Heart left ventricle (tissue), 13 donors: ENCODE results near the gene ASPA.

Experiments
- POLR2A ChIP-seq, 2 donors: fragments of 450-650 bp; IDR thresholded peaks; one replicate each; pipeline ENCODE4 v1.6.1; 2017; ENCODE audit warnings: antibody characterized with exemption in 2 of 2, mild to moderate bottlenecking in 2 of 2, moderate library complexity in 2 of 2
- TF ChIP-seq, protein P1 (sequence below), 12 donors: fragments of 200-600 bp; sonication (generic) in 4 of 12; IDR thresholded peaks; one replicate each; pipeline versions ENCODE4 v1.5.0 to v1.8.0; 2018 to 2022; ENCODE audit warnings: antibody characterized with exemption in 12 of 12, mild to moderate bottlenecking in 5 of 12
- donor health status: ischemic (EF 13 %, LVEDD 7.1; RV severe dilation, severe dysfunction).
- donor health status: DM: no; HTN: yes; CAD: no.
- donor health status: DM: no; HTN: no; CAD: no.
- donor health status: ischemic (EF 25% LVEDD 6.9; RV normal size, moderate dysfunction).
- donor health status: ischemic (EF 25% LVEDD 5.7; RV mildly dilated, moderate dysfunction).
- donor health status: ischemic (EF 35%, LVEDD 5.7; RV mildly dilated, moderate dysfunction).
- donor health status: nonischemic (EF 11% LVEDD 7.7; RV severe dilation, severe dysfunction).
- donor health status: DM: yes; HTN: yes; CAD: no.
- donor health status: PGD.
- donor health status: ischemic (EF 29% LVEDD 5.4; RV normal size, mild dysfunction).
- donor health status: nonischemic (EF 23%, LVEDD 6.1; RV moderate dilation, normal function).

- TF ChIP-seq, protein P1, sequence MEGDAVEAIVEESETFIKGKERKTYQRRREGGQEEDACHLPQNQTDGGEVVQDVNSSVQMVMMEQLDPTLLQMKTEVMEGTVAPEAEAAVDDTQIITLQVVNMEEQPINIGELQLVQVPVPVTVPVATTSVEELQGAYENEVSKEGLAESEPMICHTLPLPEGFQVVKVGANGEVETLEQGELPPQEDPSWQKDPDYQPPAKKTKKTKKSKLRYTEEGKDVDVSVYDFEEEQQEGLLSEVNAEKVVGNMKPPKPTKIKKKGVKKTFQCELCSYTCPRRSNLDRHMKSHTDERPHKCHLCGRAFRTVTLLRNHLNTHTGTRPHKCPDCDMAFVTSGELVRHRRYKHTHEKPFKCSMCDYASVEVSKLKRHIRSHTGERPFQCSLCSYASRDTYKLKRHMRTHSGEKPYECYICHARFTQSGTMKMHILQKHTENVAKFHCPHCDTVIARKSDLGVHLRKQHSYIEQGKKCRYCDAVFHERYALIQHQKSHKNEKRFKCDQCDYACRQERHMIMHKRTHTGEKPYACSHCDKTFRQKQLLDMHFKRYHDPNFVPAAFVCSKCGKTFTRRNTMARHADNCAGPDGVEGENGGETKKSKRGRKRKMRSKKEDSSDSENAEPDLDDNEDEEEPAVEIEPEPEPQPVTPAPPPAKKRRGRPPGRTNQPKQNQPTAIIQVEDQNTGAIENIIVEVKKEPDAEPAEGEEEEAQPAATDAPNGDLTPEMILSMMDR (IDR thresholded peaks at IDR 0.05), result no peak
- no peak for TF ChIP-seq POLR2A (IDR thresholded peaks at IDR 0.05)
Measured at GRCh38 chr17:3507869-3508268, 32.1 kb downstream of the ASPA start.
